Tibial nerve (tissue), 3 donors: ENCODE results near the gene ATRNL1.

Experiments
- CTCF ChIP-seq, 5 experiments: fragments of 200-600 bp in 3 of 5; fragments of 450-650 bp in 2 of 5; sonication (generic) in 3 of 5; IDR thresholded peaks; one replicate each; pipeline ENCODE4 v1.5.1; 2016 to 2019; ENCODE audit warnings: antibody characterized with exemption in 5 of 5, mild to moderate bottlenecking in 3 of 5, moderate library complexity in 2 of 5
- POLR2A ChIP-seq, 2 donors: fragments of 450-650 bp; IDR thresholded peaks; one replicate each; pipeline ENCODE4 v1.6.1; 2017; ENCODE audit warnings: antibody characterized with exemption in 2 of 2, mild to moderate bottlenecking in 2 of 2, moderate library complexity in 2 of 2

- TF ChIP-seq CTCF (IDR thresholded peaks at IDR 0.05) (no peak), POLR2A (IDR thresholded peaks at IDR 0.05) (no peak)
These were observed 679.4 kb downstream of the ATRNL1 start for GRCh38 chr10:115772606-115773005.
